GM21529 (cell line): ENCODE results near the gene VWC2.
A peak's percentile ranks its signal among the peaks of the same experiment; 100 is the strongest.

ENCODE experiments used
- ATAC-seq: cut with Tn5 transposase; IDR thresholded peaks from one replicate; pipeline ENCODE4 v1.9.1; 2021; ENCODE audit not compliant: unreplicated experiment

VWC2 gene

DNA sequence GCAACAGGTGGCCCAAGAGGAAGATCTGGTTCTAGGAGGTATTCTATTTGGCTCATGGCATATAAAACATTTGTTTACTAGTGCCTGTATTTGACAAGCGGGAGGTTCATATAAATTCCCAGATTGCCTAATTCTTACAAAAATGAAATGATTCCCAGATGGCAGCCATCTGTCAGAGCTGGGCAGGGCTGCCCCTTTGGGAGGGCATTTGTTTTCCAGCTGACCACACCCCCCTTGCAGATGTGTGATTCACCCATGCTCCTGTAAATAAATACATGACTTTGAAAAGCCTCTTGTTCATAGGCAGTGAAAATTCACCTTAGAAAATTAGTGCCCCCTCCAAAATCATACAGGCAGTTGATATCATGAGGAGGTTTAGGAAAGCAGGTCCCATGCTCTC is 8.6 kb downstream of the VWC2 start:
- ATAC-seq, result no peak

DNA sequence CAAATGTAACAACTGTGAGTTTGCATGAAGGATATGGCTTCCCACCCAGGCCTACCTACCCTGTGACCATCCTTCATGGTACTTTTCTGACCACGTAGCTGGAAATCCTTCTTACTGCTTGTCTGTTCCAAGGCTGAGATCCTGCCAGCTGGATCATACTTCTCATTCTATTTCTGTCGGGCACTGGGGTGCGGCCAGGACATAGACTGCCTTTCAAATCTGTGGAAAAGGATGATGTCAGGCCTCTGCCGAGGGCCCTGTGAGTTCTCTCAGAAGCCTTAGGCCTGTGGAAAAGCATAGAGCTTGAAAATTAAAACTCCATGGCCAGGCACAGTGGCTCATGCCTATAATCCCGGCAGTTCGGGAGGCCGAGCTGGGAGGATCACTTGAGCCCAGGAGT is 10.0 kb downstream of the VWC2 start:
- ATAC-seq, result no peak

DNA sequence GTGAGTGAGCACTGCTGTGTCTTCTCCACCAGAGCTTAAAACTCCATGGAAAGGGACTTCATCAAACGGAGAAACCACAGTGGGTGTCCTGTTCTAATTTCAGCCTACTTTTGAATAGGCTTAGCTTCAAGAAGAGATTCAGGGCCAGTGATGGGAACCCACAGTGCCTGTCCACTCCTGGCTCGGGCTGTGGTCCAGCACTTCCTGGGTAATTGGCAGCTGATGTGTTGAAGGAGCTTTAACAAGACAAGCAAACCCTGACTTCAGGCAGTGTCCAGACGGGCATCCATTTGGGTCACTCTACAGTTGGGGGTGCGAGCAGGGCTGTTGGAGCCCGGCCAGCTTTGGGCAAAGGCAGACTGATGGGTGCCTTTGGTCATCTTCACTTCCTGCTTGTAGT is 14.5 kb downstream of the VWC2 start:
- no peak for ATAC-seq

DNA sequence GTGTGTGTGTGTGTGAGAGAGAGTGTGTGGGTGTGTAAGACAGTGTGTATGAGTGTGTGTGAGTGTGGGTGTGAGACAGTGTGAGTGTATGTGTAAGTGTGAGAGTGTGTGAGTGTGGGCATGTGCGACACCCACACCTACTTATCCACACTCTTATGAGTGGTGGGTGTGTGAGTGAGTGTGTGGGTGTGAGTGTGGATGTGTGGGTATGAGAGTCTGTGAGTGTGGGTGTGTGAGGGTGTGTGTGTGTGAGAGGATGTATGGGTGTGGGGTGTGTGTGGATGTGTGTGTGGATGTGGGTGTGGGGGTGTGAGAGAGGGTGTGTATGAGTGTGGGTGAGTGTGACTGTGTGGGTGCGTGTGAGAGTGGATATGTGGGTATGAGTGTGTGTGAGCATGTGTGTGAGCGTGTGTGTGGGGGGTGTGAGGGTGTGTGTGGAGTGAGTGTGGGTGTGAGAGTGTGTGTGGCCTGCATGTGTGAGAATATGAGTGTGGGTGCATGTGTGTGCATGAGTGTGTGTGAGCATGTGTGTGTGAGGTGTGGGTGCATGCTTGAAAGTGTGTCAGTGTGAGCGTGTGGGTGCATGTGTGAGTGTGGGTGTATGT is 15.1 kb downstream of the VWC2 start:
- ATAC-seq, result no peak

DNA sequence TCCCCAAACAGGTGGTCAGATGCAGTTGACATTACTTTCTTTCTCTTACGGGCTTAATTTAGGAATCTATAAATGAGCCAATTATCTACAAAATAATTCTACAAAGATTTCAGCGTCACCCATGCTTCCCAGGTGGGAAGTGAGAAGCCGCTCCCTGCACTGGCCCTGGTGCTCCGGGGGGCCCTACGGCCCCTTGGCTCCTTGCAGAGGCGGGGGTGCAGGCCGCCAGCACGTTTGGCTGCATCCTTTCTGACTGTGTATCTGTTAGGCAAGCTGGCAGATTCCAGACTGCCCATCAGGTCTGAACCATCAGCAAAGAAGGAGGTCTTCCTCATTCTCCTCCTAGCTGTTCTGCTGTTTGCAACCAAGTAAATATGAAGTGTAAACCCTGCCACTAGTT is 16.3 kb downstream of the VWC2 start:
- no peak for ATAC-seq

DNA sequence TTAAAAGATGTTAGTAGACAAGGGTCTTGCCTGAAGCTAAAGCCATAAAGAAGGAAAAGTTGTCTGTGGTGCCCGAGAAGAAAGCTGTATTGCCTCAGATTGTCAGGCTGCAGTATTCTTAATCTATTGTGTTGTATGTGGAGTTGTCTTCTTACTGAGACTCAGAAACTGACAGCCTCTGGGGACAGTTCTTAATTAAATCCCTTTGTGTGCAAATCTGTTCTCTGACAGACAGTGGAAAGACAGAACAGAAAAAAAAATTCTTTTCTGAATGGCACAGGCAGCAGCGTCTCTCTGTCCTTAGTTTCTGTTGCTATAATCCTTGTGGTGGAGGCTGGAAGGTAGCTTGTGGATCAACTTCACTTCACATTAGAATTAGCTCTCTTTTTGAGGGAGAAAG is 16.8 kb downstream of the VWC2 start:
- ATAC-seq, result no peak

DNA sequence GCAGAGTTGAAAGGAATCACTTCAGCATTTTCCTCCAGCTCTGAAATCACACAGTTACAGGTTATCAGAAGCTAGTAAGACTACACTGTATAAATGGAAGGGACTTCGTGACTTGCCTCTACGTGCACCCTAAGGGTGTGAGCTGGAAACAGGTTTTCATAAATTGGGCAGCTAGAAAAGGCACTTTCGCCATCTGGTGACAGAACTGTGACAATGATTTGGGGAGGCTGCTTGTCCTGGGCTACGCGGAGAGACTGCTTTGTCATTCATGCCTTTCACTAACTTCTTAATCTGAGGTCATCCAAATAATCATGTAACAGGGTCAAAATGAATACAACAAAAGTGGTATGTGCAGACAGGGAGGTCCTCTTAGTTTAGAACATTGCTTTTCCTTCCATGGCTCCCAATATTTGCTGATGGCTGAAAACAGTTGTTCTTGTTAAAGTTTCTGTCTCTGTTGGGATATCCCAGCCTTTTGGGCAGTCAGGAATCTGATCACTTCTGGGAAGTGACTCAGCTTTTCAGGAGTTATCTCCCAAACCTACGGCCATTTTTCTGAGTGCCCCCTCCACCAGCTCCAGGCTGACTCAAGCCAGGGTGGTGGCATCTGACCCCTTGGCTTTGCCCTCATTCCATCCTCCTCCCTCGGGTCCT is 17.8 kb downstream of the VWC2 start:
- peak; percentile 88 for ATAC-seq

DNA sequence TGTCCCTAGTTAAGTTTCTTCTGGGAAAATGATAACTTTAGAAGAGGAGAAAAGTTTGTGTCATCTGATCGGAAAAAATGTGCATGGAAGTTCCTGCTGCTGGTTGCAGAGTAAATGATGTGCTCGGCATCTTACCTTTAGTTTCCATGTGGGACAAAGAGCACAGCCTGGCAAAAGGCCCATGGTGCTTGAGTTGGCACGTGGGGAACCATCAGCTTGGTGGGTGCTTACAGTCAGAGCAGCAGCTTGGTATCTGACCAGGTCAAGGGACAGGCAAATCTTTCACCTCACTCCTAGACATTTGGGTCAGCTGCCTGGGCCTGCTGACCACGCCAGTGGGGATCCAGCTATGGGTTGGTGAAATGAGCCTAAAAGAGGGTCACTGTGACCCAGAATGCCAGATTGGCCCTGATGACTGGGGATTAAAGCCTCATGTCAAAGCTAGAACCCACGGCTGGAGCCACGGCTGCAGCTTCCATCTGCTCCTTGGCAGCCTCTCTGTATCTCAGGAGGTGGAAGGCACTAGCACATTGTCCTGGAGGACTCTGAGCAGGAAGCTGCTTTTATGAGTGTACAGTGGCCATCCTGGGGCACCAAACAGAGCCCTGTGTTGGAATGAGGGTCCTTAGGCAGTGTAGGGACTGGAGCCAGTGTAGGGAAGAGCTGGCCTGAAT is 24.7 kb downstream of the VWC2 start:
- no peak for ATAC-seq

DNA sequence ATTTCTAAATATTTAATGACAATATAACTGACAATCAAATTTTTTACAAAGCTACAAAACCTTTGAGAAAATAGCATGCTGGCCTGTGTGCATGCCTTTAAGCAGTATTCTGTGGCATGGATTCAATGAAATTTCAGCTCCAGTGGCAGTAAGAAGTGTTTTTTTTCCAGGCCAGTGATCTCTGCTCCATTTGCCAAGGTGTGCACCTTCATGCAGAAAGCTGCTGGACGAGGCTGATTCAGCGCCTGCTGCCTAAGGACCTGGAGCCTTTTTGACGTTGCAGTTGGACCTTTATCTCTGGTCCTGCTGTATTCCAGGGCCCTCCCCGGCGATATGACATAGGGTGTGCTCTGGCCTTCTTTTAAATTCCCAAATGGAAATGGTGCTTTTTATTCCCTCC is 26.6 kb downstream of the VWC2 start:
- no peak for ATAC-seq

DNA sequence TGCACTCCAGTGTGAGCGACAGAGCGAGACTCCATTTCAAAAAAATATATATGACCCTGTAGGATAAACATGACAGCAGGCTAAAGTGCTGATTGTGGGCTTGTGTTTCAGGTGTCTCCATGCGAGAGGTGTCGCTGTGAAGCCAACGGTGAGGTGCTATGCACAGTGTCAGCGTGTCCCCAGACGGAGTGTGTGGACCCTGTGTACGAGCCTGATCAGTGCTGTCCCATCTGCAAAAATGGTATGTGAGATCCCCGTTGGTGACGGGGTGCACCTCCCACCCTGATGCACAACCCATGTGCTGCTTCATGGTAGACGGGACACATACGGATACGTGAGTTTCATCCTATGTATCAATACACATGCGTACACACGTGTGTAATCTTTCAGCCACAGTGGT is 29.2 kb downstream of the VWC2 start:
- ATAC-seq, result no peak

DNA sequence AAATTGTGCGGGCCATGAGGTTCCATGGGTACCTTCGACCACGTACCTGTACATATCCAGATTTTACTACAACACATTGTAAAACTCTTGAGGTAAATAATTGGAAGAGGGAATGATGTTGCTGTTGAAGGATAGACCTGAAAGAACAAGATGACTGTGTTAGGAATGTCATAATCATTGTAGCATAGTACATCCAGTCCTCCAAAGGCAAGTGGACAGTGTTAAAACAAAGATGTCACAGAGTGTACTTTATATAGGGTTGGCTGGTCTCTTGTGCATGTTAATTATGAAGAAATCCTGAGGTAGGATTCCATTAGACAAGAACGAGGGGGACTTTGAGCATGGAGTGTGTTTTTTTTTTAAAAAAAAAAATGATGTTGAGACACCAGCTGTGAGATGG is 30.4 kb downstream of the VWC2 start:
- ATAC-seq, result no peak

DNA sequence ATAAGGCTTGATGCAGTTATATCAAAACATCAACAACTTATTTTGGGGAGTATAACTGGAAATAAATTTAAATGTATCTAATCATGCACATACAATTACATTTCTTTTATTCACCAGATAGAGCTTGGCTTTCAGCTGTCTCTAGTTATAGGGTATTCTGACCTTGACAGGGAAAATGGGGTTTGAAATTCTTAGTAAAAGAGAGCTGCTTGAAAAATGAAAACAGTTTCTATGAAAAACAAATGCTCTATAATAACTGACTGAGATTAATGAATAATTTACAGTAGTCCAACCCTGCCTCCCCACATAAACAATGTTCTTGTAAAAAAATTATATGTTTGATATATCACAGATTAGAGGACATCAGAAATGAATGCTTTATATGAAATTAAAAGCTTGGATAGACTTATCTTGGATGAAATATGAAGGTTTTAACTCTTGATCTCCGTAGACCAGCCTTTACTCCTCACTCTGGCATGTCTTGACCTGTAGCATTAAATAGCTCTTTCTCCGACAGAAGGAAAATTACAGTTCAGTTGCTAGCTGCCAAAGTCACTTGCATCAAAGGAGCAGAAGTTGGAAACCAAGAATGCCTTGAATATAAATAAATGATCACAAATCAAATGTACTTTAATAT is 32.1 kb downstream of the VWC2 start:
- no peak for ATAC-seq

DNA sequence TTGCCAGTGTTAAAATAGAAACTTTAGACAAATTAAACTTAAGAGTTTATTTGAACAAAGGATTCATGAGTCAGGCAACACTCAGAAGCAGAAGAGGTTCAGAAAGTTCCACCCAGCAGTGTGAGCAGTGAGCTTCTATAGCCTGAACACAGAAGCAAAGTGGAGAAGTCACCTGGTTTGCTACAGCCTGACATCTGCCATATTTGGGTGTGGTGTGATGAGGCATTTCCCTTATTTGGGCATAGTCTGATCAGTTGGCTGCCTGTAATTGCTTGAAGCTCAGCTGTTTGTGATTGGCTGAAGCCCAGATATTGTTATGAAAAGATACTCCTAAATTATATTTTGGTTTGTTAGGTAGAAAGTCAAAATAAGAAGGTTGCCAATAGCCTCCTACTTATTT is 39.1 kb downstream of the VWC2 start:
- peak; percentile 63 for ATAC-seq

DNA sequence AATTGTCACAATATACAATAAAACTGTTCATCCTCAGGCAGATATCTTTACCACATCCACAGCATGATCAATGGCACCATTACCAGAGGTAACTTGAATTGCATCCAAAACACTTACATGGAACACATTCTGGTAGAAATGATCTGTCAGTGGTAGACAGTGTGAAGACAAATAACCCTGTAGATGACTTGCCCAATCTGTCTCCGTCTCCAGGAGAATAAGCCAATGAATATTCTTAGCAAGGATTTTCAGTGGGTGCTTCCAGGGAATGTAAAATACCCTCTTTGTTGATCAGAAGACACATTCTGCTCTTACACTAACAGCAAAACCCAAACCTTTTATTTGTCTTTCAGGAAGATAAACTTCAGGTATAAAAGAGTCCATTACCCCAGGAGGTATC is 43.8 kb downstream of the VWC2 start:
- ATAC-seq, result no peak

DNA sequence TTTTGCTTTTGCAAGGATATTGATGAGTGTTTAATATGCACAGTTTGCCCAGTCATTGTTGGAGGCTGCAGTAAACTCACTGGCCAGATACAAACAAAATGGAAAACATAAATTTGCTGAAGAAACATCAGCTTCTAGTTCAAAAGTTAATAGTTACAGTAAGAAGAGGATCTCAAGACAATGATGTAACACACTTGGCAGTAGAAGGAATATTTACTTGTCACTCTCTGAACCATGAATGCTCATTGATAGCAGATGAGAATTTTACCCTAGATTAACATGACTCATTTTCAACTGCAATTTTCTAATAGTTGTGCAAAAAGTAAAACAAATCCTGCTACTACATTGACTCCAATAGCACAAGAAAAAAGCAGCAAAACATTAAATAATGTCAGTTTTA is 47.7 kb downstream of the VWC2 start:
- ATAC-seq, result no peak

DNA sequence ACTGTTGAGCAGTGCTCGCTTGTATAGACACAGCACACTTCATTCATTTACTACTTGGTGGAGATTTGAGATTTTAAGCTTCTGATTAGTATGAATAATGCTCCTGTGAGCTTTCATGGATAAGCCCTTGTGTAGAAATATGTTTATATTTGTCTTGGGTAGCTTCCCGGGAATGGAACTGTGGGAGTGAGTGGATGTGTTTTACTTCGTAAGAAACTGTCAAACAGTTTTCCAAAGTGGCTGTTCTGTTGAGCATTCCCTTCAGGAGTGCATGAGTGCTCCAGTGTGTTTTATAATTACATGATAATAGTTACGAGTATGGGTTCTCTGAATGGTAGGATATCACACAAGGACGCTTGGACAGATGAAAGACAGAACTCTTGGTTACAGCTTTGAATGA is 49.4 kb downstream of the VWC2 start:
- no peak for ATAC-seq

DNA sequence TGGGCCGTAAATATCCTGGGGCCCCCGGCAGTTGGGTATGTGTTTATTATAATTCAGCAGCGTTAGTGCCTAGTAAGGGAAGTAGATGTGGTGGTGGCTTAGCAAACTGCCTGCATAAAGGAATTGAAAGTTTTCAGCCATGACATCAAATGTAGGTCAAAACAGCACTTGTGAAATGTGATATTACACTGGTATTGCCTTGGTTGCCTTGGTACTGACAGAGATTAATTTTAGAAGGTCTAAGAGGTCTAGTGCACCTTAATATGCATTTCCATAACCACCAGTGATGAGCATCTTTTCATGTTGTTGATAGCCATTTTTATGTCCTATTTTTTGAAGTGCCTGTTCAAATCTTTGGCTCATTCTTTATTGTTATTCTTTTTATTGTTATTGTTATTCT is 50.1 kb downstream of the VWC2 start:
- no peak for ATAC-seq

DNA sequence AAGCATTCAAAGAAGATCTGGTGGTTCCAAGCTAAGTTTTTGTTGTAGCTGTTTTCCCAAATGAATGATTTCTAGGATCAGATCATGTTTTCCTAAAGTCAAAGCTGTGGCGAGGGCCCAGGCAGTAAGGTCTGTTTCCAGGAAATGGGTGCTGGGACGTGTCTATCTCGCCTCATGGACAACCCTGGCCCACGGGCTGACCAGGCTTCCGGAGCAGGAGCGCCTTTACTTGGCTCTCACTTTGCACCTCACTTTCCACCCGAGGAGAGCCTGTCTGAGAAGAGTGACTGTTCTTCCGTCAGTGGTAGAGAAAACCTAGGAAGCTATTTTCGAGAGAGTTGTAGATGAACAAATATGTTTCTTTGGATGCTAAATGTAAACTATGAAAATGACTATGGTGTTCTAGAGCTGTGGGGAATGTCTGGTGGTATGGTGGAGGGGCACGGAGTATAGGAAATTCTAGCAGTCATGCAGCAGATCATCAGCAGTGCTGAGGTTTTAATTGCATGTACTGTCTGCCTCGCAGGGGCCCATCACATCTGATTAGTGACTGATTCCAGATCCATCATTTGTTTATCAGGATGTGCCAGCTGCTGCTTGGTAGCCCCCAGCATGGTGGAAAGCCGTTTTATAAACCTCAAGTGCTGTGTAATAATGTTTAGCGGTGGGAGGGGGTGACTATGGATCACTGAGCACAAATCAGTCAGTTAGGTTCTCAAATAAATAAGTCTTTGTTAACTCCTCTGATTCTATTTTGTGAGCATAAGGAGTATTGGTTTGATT is 66.6 kb downstream of the VWC2 start:
- ATAC-seq, result no peak

DNA sequence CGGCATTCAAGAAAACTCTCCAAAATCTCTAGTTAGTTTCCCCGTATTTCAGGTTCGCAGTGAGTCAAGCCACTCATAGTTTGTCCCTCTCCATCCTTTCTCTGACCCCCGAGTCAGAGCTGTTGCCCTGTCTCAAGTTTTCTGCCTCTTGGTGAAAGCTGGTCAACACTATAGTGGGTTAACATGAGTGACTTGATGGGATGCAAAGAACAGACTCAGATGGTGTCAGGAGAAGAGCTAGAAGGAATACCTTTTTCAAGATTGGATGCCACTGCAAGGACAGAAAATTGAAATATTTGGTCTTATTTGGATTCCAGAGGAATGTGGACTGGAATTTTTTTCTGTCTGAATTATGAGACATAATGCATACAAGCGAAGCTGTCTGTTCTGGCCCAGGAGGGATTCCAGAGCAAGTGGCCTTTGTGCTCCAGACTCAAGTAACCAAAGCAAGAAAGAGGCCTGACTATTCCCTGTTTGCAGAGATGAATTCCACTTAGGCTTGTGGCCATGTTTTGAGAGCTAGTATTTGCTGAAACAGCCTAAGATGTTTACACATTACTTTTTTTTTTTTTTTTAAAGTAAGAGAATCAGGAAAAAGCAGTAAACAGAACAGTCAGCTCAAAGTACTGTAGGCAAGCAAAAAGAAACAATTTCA is 67.4 kb downstream of the VWC2 start:
- no peak for ATAC-seq

DNA sequence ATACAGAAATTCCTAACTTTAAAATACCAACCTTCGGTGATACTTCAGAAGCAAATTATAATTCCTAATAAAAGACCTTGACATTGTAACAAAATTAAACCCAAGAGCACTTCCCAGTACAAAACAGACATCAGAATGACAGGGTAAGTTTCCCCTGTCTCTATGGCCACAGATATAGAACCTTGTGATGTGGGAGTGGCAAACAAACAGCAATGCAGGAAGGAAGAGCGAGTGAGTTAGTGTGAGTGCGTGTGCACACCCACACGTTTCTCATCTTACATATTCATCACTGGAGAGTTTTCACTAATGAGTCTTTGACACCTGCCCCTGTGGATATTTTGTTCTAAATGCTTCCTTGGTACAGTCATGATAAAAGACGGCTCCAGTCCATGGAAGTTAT is 72.2 kb downstream of the VWC2 start:
- ATAC-seq, result no peak
